Left hindlimb (tissue), 1 donor: ENCODE results near the gene SPPL2B.
"Not testable (repeated sequence)": the region's sequence is repeated elsewhere in the genome, so short reads cannot be mapped to it uniquely, and the experiment has no call there.

ENCODE experiments used
- DNase-seq: peaks from one replicate; pipeline ENCODE4 v3.0.0-alpha.2; 2018

SPPL2B gene, protein sequence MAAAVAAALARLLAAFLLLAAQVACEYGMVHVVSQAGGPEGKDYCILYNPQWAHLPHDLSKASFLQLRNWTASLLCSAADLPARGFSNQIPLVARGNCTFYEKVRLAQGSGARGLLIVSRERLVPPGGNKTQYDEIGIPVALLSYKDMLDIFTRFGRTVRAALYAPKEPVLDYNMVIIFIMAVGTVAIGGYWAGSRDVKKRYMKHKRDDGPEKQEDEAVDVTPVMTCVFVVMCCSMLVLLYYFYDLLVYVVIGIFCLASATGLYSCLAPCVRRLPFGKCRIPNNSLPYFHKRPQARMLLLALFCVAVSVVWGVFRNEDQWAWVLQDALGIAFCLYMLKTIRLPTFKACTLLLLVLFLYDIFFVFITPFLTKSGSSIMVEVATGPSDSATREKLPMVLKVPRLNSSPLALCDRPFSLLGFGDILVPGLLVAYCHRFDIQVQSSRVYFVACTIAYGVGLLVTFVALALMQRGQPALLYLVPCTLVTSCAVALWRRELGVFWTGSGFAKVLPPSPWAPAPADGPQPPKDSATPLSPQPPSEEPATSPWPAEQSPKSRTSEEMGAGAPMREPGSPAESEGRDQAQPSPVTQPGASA

DNA sequence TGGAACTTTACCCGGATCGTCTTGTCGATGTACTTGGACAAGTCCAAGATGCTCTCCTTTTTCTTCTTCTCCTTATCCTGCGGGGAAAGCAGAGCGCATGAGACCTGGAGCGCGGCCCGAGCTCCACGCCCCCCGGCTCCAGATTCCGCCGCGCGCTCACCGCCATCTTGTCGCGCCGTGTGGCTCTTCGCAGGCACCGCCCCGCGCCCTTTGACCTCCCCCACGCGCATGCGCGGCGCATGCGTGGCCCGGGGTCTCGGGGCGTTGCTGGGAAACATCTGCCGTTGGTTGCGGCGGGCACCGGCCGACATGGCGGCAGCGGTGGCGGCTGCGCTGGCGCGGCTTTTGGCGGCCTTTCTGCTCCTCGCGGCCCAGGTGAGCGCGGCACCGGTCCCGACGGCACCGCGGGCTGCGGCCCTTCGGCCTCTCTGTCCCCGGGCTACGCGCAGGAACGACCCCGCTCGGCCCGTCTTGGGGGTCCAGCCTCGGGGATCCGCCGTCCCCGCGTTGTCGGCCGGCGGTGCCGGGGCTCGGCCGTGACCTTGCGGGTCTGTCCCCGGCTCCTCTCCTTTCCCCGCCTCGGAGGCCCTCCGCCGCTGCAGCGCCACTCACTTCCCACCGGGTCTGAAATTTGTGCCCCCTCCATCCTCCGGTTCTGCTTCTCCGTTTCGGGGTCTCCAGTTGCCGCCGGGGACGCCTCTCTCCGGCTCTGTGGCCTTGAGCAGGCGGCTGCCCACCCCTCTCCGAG lies at the start of gene SPPL2B, which contains the start of gene LSM7:
SPPL2B (plus strand) TSS at position 284 of the 748 bp plus-strand sequence; CDS start at position 310, 26 bp downstream.
LSM7 (minus strand) TSS at position 186 of the 748 bp plus-strand sequence; CDS start at position 166, 20 bp downstream.
- DNase-seq, result peak; percentile 93

GRCh38 chr19:2280633-2281264 lies 47.7 kb upstream of the SPPL2B start:
- DNase-seq, result no peak

GRCh38 chr19:2281265-2282061 lies 47.0 kb upstream of the SPPL2B start:
- not testable (repeated sequence) for DNase-seq

DNA sequence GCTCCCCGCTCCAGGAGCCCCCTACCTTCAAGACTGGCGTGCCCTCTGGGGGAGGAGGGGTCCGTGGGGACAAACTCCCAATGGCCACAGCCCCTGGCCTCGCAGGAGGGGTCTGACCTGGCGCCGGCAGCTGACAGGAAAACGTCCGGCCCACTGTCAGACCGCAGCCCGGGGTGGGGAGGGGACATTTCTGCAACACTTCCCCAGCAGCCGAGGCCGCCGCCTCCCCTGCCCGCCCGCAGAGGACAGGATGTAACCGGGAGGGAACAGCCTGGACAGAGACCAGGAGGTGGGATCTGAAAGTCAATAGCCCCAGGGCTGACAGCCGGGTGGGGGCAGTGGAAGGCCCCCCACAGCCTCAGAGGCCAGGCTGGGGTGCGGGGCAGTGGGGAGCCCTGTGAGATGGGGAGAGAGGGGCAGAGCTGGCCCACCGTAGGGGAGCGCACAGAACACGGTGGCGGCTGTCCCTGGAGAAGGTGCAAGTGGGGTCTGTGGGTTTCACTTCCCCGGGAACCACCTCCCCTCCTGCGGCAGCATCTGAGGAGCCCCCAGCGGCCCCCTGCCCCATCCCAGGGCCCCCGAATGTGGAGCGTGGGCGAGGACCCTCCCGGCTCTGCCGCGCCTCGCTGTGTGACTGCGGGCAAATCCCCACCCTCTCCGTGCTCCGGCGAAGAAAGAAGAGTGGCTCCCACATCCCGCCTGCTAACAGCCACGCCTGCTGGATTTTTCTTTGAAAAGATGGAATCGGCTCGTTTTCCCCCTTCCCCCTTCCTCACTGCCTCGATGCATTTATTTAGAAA lies 46.2 kb upstream of the SPPL2B start, which contains the start of gene PEAK3:
PEAK3 (minus strand) TSS at position 114 of the 800 bp plus-strand sequence. CDS start 1,244 bp downstream, outside the sequence.
- peak; percentile 83 for DNase-seq

DNA sequence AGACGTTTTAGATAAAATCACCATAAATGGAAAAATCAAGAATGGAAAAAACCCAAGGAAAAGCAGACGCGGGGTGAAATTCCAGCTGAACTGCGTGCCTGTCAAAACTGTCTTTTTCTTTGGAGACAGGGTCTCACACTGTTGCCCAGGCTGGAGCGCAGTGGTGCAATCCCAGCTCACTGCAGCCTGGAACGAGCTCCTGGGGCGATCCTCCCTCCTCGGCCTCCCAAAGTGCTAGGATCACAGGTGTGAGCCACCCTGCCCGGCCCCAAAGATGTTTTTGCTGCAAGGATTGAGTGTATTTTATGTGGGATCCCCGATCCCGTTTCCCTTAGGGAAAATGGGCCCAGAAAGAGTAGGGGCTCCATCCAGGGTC lies 45.6 kb upstream of the SPPL2B start:
- DNase-seq, result no peak

GRCh38 chr19:2283835-2284507 lies 44.5 kb upstream of the SPPL2B start:
- no peak for DNase-seq

GRCh38 chr19:2286402-2287140 lies 41.9 kb upstream of the SPPL2B start:
- no peak for DNase-seq

DNA sequence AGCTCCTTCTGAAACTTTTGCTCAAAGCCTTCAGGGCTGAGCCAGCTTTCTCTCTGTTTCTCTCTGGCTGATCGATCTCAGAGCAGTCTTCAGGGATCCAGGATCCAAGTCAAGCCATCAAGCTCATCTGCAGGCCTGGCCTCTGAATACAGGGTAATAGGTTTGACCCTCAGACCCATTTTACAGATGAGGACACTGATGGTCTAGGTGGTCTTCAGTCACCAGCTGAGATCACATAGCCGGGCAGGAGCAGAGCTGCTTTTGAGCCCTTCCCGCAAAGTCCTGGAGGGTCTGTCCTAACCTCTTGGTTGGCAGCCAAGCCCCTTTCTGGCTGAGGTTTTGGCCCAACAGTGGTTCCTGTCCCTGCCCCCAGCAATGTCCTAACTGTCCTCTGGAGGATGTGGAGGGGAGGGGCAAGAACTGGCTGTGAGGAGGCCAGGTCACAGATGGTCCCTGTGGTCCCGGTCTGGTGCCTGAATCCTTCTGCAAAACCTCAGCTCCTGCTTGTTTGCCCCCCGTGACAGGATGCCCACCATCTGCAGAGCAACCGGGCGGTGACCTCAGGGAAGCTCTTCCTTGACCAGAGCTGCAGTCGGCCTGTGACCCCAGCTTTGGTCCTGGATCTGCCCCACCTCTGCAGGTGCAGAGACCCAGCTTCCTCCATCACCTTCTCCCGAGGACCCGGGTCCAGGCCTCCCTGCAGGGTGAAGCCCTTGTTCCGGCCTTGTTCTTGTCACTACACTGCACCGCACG lies 40.7 kb upstream of the SPPL2B start:
- DNase-seq, result no peak

- no peak for DNase-seq
These were observed 40.1 kb upstream of the SPPL2B start for GRCh38 chr19:2288338-2288817.

DNA sequence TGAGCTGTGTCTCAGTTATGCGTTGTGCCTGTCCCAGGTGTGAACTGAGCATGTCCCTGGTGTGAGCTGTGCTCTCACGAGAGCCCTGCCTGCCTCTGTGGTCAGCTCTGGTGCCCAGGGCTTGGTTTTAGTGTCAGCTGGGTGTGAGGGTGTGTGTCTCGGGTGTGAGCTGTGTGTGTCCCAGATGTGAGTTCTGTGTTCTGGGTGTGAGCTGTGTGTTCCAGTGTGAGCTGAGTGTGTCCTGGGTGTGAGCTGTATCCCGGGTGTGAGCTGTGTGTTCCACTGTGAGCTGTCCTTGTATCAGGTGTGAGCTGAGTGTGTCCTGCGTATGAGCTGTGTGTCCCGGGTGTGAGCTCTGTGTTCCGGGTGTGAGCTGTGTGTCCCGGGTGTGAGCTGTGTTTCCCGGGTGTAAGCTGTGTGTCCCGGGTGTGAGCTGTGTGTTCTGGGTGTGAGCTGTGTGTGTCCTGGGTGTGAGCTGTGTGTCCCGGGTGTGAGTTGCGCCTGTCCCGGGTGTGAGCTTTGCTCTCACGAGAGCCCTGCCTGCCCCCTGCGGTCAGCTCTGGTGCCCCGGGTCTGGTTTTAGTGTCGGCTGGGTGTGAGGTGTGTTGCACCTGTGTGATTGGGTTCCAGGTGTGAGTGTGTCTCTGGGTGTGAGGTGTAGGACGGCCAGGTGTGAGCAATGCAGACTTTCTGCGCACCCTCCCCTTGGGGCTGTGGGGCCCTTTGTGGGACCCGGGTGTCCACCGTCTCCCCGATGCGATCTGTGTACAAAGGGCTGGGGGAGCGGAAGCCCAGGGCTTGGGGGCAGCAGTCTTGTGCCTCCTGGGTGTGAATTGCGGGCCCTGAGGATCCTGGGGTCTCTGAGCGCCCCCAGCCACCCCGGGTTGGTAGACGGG lies 39.4 kb upstream of the SPPL2B start:
- DNase-seq, result no peak

- DNase-seq, result no peak
These were observed 38.6 kb upstream of the SPPL2B start for GRCh38 chr19:2289714-2290435.

DNA sequence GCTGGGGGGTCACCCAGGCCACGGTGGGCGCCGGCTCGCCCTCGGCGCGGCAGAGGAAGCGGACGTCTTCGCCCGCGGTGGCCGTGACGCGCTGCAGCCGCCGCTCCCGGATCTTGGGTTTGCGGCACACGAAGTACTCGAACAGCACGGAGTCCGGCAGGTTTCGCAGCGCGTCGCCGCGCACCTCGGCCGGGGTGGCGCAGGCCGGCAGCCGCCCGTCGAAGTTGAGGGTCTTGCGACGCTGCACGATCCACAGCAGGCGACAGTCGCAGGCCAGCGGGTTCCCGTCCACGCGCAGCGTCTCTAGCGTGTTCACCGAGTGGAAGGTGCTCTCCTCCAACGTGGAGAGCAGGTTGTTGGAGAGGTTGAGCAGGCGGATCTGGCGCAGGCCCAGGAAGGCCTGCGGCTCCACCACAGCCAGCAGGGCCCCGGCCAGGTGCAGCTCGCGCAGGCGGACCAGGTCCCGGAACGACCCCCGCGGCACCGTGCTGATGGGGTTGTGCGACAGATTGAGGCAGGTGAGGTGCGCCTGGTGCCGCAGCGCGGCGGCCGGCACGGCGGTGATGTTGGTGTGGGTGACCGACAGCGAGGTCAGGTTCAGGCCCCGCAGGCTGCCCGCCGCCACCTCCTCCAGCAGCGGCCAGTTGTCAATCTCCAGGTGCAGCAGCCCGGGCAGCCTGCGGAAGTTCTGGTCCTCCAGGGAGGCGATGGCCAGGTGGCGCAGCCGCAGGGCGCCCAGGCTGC lies 37.9 kb upstream of the SPPL2B start:
- peak; percentile 27 for DNase-seq

DNA sequence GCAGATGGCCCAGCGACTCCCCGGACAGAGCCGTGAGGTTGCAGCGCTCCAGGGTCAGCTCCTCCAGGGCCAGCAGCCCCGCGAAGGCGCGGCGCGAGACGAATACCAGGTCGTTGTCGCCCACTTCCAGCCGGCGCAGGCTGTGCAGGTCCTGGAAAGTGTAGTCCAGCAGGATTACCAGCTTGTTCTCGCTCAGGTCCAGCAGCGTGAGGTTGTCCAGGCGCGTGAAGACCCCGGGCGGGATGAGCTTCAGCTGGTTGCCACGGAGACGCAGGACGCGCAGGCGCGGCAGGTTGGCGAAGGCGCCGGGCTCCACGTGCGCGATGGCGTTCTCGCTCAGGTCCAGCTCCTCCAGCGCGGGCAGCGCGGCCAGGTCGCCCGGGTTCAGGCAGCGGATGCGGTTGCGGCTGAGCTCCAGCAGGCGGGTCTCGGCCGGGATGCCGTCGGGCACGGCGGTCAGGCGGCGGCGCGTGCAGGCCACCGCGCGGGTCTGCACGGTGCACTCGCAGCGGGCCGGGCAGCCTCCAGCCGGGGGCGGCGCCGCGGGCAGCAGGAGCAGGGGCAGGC lies 37.2 kb upstream of the SPPL2B start:
- DNase-seq, result peak; percentile 36

DNA sequence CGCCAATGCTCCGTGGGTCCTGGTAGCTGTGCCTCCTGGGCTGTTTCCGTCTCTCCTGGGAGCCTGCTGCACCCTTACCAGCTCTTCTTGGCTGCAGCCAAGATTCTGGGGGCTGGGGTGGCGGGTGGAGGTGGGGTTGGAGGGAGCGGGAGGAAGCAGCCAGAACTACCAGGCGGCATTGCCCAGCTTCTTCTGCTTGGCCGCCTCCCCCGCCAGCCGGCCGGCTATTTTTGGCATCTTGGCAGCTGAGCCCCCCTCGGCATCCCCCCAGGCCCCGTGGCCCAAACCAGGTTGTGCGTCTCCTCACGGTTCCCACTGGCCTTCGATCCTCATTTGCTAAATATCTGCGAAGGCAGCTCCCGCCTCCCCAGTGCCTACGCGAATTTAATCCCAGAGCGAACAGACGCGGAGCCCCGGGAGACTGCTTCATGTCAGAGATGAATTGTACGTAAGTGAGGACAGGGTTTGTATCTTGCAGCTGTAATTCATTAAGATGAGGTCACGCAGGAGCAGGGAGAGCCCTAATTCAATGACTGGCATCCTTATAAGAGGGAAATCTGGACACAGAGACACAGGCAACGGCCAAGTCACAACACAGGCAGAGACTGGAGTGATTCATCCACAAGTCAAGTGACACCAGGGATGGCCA lies 33.7 kb upstream of the SPPL2B start:
- DNase-seq, result no peak

- DNase-seq, result no peak
These were observed 32.3 kb upstream of the SPPL2B start for GRCh38 chr19:2296141-2296540.
